GOT3 (cell line): ENCODE data around the gene MPO.

Experiments
- DNase-seq: peaks from one replicate; lab custom pipeline; 2025; ENCODE audit warnings: mixed read lengths; lab: John Stamatoyannopoulos, UW

Gene MPO

DNA sequence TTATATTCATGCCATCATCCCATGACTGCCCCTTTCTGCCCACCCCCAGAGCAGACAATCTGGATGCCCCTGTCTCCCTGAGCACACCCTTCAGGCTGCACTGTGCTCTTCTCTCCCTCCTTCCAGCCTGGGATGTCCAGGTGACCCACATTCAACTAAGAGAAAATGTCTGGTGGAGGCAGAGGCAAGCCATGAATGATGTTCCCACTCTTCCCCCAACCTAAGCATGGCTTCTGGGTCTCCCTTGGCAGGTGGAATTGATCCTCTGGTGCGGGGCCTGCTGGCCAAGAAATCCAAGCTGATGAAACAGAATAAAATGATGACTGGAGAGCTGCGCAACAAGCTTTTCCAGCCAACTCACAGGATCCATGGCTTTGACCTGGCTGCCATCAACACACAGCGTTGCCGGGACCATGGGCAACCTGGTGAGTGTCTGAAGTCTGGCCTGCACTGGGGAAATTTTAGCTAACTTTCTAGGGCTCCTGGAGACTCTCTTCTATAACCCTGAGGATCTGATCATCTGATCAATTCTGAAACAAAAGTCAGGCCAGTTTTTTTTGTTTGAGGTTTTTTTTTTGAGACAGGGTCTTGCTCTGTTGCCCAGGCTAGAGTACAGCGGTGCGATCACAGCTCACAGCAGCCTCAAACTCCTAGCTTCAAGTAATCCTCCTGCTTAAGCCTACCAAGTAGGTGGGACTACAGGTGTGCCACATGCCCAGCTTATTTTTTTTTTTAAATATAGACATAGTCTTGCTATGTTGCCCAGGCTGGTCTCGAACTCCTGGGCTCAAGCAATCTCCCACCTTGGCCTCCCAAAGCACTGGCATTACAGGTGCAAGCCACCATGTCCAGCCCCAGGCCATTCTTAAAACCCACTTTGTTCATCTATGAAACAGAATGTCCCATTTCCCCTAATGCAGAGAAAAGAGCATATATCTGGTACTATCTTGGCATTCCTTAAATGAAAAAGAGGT, 14.5 kb downstream of the MPO start:
- DNase-seq, result no peak

DNA sequence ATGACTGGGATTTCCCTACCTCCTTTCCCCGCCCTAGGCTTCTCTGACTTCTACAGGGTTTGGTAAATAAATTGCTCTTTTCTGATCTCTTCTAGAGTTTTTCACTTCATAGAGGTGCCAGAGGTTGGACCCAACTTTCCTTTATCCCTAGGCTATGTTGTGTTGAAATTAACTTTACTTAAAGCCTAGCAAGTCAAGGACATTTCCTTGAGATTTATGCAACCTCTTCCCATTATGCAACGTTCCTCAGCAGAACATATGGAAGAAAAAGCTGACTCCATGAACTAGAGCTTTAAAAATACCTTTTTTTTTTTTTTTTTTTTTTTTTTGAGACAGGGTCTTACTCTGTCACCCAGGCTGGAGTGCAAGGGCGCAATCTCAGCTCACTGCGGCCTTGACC, 15.5 kb downstream of the MPO start:
- DNase-seq, result no peak

DNA sequence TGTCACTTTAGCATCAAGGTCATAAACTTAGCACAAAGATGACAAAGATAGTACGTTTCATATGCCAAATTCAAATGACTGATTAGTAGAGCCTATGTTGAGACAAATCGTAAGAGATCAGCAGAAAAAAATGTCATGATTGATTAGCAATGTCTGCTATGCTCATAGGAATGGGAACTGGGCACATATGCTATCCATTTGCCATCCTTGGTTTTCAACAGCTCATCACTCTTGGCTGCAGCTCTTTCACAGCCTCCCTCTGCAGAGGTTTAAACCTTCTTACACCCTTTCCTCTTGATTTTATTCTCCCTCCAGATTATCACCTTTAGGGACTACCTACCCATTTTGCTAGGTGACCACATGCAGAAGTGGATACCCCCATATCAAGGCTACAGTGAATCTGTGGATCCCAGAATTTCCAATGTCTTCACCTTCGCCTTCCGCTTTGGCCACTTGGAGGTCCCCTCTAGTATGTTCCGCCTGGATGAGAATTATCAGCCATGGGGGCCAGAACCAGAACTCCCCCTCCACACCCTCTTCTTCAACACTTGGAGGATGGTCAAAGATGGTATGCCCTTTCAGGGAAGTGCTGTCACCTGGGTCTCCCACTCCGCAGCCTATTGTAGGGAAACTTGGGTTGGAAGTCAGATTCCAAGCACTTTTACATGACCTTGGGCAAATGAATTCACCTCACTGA, 16.2 kb downstream of the MPO start:
- no peak for DNase-seq

DNA sequence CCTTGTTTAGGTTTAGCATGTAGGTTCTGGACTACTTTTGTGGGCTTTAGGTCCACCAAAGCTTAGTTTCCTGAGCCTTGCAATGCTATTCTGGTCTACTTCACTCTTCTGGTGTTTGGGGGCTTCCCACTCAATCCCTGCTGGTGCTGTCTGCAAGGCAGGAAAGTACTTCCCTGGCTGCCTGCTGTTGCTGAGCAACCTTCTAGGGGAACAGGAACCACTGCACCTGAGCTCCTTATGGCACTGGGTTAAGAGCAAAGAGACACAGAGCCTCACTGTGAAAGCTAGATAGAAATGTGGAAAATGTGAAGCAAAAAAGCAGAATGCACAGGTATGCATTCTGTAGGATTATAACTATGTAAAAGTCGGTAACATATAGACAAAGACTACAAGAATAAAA, 17.0 kb downstream of the MPO start:
- DNase-seq, result no peak

DNA sequence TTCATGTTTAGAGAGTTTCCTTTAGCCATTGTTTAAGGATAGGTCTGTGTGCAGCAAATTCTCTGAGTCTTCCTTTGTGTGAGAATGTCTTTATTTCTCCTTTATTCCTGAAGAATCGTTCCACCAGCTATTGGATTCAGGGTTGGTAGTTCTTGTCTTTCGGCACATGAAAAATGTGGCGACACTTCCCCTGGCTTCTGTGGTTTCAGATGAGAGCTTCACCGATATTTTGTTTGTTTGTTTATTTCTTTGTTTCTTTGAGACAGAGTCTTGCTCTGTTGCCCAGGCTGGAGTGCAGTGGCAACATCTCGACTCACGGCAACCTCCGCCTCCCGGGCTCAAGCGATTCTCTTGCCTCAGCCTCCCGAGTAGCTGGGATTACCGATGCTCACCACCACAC, 18.6 kb downstream of the MPO start:
- no peak for DNase-seq

DNA sequence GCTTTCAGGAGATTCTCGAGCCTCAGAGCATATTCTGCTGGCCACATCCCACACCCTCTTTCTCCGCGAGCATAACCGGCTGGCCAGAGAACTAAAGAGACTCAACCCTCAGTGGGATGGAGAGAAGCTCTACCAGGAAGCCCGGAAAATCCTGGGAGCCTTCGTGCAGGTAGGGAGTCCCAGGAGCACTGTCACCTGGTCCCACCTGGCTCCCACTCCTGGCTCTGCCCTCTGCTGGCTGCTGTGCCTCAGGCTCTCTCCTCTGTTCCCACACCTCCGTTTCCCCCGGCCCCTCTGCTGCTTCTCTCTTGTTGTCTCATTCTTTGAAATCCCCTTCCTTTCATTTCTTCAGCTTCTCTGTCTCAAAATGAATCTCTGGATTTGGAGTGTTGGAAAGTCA, 25.9 kb downstream of the MPO start:
- DNase-seq, result no peak

DNA sequence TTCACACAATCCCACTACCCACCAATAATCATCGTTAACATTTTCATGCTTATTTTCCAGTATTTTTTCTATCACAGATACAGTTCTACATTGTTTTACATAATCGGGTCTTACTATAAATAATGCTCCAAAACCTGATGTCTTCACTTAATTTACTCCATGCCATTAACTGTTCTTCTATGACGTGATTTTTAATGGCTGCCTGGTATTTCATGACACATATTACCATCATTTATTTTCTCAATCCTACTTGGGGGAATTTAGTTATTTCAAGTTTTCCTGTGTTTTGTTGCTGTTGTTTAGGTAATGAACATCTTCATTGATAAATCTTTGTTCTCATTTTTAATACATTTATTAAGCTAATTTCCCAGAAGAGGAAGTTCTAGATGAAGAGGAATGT, 27.7 kb downstream of the MPO start:
- DNase-seq, result no peak

DNA sequence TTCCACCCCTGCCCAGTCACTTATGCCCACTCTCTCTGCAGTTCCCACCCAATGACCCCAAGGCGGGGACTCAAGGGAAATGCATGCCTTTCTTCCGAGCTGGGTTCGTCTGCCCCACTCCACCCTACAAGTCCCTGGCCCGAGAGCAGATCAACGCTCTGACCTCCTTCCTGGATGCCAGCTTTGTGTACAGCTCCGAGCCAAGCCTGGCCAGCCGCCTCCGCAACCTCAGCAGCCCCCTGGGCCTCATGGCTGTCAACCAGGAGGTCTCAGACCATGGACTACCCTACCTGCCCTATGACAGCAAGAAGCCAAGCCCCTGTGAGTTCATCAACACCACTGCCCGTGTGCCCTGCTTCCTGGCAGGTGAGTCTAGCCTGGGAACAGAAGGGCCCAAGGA, 28.6 kb downstream of the MPO start:
- no peak for DNase-seq

DNA sequence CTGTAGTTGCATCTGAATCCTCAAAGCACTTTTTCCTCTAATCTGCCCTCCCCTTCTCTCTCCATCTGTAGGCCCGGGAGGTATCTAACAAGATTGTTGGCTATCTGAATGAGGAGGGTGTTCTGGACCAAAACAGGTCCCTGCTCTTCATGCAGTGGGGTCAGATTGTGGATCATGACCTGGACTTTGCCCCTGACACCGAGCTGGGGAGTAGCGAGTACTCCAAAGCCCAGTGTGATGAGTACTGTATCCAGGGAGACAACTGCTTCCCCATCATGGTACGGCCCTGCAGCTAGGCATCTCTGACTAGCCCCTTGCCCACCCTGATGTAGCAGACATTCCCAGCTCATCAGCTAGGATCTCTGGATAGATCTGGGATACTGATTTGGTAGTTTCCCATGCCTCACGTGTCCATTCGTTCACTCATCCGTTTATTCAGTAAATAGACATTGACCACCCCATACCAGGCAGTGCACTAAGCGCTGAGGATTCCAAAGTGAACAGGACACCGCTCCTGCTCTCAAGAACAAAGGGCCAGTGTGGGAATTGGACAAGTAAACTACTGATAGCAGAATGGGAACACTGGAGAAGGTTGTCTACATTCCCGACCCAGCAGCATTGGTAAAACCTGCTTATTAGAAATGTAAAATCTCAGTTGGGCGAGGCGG, 30.3 kb downstream of the MPO start:
- DNase-seq, result no peak

DNA sequence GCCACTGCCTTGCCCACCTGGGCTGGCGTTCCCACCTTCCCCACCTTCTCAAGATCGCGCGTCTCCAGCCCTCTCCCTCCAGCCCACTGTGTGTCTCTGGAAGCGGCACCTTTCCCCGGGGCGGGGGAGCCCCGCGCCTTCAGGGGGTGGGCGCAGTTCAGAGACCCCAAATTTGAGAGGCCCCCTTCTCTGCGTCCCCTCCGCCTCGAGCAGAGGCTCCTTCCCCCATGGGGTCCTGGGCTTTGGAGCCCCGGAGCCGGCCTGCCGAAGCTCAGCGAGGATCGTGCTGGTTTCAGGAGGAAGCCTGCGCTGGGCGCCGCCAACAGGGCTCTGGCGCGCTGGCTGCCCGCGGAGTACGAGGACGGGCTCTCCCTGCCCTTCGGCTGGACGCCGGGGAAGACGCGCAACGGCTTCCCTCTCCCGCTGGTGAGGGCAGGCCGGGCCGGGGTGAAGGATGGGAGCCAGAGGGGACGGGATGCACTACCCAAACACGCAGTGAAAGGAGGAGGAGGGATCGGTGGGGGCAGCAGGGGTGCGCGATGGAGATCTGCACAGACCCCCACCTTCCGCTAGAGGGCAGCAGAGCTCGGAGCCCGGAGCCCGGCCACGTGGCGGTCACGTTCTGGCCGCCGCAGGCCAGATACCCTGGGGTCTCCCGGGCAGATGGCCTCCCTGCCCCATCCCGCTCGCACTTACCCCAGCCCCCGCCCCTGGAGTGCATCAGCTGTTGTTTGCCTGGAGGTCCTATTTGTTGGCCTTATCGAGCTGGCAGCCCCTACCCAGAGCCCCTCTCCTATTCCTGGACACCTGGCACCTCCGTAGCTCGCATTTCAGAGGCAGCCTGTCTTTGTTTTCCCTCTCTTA, 31.2 kb downstream of the MPO start:
- no peak for DNase-seq

DNA sequence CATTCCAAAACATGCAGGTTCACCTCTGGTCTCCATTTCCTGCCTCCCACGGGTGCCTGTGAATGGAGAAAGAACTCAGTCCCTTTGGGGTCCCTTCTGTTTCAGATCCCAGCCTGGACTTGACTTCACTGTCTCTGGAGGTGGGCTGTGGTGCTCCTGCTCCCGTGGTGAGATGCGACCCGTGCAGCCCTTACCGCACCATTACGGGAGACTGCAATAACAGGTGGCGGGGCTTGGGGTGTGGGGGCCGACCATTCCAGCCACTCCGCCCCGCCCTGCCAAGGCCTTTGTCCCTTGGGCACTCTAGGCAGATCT, 31.8 kb downstream of the MPO start:
- DNase-seq, result no peak

DNA sequence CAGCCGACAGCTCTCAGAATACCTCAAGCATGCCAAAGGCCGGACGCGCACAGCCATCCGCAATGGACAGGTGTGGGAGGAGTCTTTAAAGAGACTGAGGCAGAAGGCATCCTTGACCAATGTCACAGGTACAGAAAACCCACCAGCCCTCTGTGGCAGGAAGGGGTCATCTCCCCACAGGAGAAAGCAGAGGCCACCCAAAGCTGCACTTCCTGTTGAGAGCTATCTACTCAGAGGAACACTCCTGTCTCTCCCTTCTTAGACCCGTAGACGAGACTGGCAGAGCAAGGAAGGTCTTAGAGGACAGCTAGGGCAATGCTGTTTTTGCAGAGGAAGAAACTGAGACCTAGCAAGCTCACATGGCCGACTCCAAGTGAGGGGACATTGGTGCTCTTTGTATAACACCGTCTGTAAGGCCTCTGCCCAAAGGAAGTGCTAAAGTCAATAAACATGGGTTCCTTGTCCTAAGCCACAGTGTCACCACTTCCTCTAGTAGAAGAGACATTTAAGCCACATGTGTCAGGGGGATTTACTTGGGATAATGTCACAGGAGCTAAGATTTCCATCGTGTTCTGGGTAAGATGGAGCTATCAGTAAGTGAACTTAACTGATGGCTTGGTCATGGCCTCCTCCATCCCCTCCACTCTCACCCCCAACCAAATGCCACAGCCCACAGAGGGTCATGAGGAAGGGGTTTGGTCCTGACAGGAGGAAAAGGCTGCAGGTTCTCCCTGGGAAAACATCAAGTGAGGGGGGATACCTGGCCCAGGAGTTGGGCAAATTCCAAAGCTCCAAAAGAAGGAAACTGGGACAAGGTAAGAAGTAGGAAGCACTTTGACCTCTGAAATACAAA, 33.0 kb downstream of the MPO start:
- no peak for DNase-seq

DNA sequence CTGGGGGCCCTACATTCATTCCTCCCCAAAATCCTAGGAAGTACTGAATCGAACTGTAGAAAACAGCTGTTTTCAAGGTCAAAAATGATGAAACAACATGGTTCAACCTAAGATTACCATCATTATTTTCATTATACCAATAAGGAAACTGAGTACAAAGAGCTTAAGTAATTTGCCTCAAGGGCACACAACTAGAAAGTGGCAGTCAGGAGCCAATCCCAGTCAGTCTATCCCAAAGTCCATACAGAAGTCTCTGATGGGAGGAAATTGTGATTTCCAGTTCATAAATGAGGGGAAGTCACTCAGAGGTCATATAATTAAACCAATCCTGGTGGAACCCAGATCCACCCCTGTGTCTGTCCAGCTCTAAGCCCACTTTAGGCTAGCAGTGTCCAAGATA, 34.0 kb downstream of the MPO start:
- no peak for DNase-seq

DNA sequence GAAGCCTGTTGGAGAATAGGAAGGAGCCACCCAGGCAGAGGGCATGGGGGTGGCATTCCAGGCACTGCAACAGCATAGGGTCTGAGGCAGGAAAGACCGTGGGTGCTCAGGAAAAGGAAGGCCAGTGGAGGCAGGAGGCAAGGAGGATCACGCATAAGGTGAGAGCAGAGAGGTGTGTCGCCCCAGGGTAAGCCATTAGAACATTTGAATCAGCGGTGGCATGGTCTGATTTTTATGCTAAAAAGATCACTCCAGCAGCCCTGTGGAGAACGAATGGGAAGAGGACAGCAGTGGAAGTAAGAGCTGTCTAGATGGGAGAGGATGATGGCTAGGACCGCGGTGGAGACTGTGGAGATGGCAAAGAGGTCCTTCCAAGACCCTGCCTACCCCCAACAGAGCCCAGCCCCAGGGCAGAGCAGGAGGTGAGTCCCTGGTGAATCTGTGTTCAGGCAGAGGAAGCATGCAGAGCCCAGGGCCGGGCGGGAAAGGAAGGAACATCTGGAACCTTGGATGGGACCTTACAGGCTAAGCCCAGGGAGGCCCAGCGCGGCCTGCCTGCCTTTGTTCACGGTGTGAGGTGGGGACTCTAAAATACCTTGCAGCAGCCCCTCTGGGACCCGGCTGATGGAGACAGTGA, 34.5 kb downstream of the MPO start:
- DNase-seq, result no peak

DNA sequence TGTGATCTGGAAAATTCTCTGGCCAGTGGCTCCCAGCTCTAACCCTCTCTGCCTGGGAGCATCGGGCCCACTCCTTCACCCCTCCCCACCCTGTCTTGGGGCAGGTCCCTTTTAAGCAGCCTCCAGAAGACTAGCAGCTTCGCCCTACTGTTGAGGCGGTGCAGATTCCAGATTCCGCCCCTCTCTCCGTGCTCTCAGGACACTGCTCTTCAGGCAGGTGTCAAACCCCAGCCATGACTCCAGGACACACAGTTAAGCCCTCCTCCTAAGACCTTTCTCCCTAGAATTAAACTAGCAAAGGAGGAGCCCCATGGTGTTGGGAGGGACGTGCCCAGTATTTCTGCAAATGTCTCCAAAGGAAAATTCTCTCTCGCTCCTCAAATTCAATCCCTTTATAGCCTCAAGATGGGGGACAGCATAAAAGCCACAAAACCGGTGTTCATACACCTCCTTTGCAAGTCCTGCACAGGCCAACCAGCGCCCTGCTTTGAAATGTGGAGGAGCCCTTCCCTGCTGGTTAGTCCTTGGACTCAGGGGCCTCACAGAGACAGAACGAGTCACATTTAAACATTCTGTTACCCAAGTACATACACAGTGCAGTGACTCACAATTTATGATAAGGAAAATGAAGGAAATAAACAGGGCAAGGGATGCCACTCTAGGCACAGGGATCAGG, 35.2 kb downstream of the MPO start:
- no peak for DNase-seq

DNA sequence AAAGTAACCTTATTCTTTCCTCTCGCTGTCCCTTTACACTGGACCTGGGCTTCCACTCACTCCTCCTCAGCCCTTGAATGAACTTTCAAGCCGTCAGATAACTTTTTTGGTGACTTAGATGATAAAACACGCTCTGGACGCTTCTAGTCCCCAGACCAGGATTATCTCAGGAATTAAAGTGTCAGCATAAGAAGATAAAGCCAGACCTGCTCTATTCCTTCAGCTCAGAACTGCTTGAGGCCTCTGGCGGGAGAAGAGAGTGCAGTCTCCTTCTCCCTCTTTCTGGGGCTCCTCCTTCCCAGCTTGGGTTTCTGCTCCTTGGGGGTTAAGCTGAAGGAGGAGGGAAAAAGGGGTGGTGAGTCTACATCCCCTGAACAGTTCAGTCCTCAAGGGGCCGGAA, 35.8 kb downstream of the MPO start:
- DNase-seq, result no peak

DNA sequence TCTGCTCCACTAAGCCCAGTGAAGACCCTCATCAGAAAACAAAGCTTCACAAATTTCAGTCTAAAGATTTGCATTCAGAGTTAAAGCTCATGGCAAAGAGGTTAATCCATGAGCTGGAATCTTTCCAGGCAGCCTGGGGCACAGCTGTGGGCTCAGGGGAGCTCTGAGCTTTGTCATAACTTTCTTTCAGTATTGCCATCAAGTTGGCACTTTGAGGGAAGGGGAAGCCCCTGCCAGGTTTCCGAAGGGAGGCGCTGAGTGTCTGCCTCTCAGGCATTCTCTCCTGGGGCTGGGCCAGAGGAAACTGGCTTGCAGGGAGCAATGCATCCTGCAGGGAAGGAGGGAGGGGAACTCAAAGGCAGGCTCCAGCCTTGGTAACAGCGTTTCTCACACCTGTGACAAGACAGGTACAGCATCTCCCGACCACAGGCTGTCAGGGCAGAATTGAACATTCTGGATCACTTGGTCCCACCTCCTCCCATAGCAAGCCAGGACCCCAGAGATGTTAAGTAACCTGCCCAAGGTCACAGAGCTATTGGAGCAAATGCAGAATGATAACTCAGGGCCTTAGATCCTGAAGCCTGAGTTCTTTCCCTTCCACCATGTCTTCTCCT, 38.5 kb downstream of the MPO start:
- DNase-seq, result no peak

DNA sequence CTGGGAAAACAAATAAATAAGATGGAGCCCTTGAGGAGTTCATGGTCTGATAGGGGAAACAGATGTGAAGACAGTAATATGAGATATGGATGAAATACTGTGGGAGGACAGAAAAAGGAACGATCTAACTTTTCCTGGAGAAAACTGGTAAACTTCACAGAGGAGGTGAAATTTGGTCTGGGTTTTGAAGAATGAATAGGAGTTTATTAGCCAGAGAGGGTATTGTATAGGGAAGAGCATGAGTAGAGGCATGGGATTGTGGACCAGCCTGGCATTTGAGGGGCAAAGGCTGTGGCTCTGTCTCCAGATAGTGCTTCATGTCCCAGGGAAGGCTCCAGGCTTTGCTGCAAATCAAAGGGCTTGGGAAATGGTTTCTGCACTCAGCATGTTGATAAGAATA, 40.7 kb downstream of the MPO start:
- no peak for DNase-seq

DNA sequence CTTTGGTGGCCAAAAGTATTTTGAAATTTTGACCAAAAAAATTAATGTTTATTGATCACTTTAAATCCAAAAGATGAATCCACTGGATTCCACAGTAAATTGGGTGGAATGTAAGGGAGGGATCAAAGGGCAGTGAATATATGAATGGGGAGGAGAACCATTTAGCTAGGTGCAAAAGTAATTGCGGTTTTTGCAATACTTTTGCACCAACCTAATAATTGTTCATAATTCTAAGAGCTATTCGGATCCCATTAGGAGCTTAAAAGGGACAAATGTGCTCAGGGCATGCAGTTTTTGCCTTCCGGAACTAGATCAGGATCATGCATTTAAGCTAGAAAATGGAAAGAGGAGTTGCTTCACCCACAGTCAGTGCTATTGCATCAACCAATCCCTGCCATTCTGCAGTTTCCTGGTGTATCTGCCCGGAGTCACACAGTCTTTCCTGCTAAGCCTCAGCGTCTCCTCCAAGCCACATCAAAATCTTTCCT, 42.5 kb downstream of the MPO start, which contains the start of gene LPO:
Gene LPO, plus strand, starts transcription at position 438 of the 488 bp plus-strand sequence. CDS start 4,396 bp downstream, outside the sequence.
- DNase-seq, result no peak
